D721Med (cell line): ENCODE data around the gene U2SURP.

Experiments
- DNase-seq: peaks from one replicate; pipeline ENCODE4 v3.0.0; 2011; ENCODE audit warnings: low spot score; ENCODE audit not compliant: insufficient read length
- FAIRE-seq: peaks from 2 replicates; lab custom pipeline; 2011; peaks lifted over from hg19 to GRCh38; lab: Jason Lieb, UNC
- TF ChIP-seq, protein P1 (sequence below): IDR thresholded peaks from 2 replicates; pipeline ENCODE4 v1.5.1; 2012; ENCODE audit warnings: mild to moderate bottlenecking, control low read depth; ENCODE audit not compliant: insufficient read depth; ENCODE audit errors: missing control alignments

Gene U2SURP

DNA sequence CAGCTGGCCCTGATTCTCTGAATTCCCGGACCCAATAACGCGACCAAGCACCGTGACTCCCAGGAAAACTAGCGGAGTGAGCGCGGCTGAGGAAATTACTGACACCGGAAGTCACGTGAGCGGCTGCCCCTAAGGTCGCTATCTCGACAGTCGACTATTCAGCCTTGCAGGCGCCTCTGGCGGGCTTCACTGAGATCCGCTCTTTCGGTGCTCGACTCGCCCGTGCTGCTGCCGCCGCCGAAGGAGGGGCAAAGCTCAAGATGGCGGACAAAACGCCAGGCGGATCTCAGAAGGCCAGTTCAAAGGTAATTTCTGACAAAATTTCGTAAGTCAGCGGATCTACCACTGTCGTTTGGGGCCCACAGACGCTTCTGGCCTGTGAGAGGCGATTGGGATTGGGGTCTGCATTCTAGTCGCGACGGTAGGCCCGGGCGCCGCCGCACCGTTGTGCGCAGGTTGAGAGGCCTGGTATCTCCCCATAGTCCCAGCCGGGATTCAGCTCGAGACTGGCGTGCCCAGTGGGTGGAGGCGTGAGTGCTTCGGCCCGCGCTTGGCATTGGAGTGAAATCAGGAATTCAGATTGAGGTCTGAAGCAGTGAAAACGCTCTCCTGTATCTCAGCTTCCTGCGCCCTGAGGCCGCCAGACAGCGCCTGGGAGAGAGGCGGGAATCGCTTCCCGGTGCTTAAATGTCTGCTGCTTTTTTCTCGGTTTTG is at the start of gene U2SURP:
U2SURP (plus strand) TSS at position 202 of the 714 bp plus-strand sequence; CDS start at position 261, 59 bp downstream.
- FAIRE-seq, result no peak

DNA sequence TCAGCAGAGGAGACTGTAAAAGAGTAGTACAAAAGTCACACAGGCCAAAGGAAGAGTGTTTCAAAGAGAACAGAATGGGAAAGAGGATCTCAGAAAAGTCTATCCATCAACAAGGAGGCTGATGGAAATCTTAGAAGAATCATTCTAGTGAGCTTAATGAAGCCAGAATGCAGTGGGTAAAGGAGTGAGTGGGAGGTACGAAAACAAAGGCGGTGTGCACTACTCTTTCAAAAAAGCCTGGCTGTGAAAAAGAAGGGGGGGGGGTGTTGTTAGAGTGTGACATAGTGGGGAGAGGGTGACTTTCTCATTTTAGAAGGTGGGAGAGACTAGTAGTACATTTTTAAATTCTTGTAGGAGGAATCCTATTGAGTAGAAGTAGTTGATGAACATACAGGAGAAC is 49.6 kb upstream of the U2SURP start:
- DNase-seq, result no peak
- no peak for FAIRE-seq

More for the DNA sequence above, at the start of gene U2SURP:
- DNase-seq, result peak; percentile 71
- TF ChIP-seq, protein P1, sequence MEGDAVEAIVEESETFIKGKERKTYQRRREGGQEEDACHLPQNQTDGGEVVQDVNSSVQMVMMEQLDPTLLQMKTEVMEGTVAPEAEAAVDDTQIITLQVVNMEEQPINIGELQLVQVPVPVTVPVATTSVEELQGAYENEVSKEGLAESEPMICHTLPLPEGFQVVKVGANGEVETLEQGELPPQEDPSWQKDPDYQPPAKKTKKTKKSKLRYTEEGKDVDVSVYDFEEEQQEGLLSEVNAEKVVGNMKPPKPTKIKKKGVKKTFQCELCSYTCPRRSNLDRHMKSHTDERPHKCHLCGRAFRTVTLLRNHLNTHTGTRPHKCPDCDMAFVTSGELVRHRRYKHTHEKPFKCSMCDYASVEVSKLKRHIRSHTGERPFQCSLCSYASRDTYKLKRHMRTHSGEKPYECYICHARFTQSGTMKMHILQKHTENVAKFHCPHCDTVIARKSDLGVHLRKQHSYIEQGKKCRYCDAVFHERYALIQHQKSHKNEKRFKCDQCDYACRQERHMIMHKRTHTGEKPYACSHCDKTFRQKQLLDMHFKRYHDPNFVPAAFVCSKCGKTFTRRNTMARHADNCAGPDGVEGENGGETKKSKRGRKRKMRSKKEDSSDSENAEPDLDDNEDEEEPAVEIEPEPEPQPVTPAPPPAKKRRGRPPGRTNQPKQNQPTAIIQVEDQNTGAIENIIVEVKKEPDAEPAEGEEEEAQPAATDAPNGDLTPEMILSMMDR, result no peak

DNA sequence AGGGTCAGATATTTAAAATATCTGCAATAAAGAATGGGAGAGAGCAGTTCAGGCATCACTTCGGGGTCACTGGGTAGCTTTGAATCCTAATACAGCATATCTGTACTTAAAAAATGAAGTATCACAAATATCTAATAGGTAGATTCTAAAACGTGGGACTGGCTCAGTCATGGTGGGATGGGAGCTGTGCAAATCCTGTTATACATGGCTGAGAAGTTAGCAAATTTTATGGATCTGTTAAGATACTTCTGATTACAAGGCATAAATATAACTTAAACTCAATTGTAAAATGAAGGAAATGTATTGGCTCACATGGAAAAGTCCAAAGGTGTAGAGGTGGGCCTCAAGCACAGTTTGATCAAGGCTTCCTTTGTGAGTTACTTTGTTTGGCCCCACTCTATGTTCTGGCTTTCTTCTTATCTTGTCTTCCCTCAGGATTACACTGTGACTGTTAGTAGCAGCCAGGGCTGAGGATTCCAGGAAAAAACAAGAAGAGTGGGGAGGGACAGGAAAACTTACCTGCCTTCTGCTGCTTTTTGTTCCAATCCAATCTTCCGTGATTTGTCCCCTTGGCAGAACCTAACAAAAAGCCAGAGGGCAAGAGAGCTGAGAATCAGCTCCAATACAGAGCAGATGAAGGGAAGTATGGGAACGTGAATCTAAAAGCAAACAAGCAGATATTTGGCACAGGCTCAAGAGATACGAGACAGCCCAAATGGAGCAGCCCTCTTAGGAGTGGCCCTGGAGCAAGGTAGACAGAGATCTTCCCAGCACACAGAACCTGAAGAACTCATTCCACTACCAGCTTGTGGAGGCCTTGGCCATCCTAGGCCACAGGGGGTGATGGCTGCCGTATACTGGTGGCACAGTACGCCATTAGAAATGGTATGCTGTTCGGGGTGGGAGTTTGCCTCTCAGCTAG is 48.8 kb upstream of the U2SURP start:
- FAIRE-seq, result no peak
- TF ChIP-seq, protein P1, result no peak

More for the DNA sequence above, 49.6 kb upstream of the U2SURP start:
- TF ChIP-seq, protein P1, result no peak

DNA sequence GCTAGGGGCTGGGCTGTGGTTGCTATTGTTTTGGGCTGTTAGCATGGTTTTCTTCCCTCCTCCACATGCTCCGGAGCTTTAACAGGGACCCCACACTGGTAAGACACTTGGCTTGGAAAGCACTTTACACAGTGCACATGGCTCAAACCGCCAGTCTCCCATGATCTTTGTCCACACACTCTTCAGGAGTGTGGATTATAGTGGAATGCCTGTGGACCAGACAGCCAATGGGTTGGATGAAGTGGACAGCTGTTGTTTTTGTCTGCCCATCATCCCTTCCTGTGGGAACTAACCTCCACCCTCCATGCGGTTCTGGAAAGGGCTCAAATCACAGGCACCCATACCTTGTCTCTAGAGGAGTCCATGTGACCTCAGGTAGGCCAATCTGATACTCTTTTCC is 47.9 kb upstream of the U2SURP start:
- no peak for FAIRE-seq
- no peak for DNase-seq
- TF ChIP-seq, protein P1, result no peak

More for the DNA sequence above, 48.8 kb upstream of the U2SURP start:
- DNase-seq, result no peak

DNA sequence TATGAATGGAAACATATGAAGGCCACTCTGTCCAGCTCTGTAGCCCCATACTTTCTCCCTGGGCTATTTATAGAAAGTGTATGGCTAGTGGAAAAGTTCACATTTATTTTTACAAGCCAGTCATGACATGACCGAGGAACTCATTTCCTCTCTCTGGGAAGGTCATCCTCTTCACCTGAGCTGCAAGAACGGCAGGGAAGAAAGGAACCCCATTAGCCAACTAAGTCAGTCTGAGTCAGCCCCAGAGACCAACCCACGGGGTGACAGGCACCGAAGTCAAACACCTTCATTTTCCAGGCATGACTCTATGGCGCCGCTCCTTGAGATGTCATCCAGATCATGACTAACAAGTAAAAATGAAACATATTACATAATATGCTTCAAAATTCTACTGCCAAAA is 42.7 kb upstream of the U2SURP start:
- DNase-seq (no peak), FAIRE-seq (no peak)
- TF ChIP-seq, protein P1, result no peak

DNA sequence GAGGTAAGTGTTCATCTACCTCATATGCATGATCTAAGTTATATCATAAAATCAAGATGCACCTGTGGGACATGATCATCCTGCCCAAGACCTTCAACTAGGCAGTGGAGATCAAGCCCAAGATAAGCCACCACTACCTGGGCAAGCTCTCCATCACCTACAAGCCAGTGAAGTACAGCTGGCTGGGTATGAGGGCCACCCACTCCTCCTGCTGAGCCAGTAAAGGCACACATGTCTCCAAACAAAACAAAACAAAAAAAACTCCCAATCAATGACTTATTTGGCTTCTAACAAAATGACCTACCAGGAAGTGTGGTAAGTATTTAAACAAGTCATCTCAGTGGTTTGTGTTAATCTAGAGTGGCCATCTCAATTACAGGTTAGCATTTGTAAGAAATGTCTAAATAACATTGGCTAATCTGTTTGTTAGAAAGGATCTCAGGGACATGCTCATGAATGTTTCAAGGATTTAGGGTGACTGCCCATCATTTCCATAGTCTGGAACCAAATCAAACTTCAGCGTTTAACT is 41.0 kb upstream of the U2SURP start:
- TF ChIP-seq, protein P1, result no peak
- DNase-seq, result no peak
- FAIRE-seq, result no peak
